ENCODE results near the gene DIS3L2.

DIS3L2 gene

DNA sequence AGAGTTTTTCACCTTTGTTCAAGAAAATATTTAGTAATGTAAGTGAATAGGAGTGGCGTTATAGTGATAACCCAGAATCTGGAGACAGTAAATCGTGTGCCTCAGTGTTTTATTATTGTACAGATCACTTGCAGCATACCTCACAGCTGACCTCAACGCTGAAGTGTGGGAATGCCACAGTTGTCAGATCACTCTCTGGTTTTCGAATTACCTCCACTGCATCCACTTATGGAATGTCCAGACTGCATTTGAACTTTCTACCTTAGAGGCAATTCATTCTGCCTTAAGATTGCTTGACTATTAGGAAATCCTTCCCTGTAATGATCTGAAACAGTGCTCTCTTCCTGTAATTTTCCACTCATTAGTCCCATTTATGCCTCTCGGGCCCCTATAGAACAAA lies 252.5 kb downstream of the DIS3L2 start:
- Mint-ChIP-seq H3K4me1 (ENCODE audit: low read depth) (peaks cover 30% of the 10 kb centered on the region), H3K4me3 (no peak overlapping the region), H3K36me3 (ENCODE audit: low read depth) (peaks cover 43% of the 10 kb centered on the region), H3K9me3 (no peaks in the 10 kb centered on the region), H3K27ac (no peak overlapping the region), H3K27me3 (no peaks in the 10 kb centered on the region)
- intact Hi-C loops (cut with micrococcal nuclease): no loop called here

DNA sequence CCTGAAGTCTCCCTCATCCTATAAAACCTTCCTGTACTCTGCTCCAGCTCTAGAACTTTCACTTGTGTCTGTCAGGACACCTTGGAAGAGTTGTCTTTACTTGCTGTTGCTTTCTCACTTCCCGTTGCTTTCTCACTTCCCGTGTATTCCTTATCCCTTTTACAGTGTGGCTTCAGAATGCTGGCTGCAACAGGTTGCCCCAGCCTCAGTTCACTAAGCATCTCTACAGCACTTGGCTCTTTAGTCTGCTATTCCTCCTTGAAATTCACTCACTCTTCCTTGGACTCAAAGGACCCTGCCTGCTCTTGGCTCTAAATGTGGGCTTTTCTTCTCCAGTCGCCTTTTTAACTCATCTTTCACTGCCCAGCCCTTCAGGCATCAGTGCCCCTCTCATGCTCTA lies 254.5 kb downstream of the DIS3L2 start:
- Mint-ChIP-seq H3K27me3 (no peaks in the 10 kb centered on the region), H3K36me3 (ENCODE audit: low read depth) (peaks cover 30% of the 10 kb centered on the region), H3K4me1 (ENCODE audit: low read depth) (peaks cover 26% of the 10 kb centered on the region), H3K27ac (no peak overlapping the region), H3K9me3 (no peaks in the 10 kb centered on the region), H3K4me3 (no peak overlapping the region)
- intact Hi-C loops (cut with micrococcal nuclease): no loop called here

DNA sequence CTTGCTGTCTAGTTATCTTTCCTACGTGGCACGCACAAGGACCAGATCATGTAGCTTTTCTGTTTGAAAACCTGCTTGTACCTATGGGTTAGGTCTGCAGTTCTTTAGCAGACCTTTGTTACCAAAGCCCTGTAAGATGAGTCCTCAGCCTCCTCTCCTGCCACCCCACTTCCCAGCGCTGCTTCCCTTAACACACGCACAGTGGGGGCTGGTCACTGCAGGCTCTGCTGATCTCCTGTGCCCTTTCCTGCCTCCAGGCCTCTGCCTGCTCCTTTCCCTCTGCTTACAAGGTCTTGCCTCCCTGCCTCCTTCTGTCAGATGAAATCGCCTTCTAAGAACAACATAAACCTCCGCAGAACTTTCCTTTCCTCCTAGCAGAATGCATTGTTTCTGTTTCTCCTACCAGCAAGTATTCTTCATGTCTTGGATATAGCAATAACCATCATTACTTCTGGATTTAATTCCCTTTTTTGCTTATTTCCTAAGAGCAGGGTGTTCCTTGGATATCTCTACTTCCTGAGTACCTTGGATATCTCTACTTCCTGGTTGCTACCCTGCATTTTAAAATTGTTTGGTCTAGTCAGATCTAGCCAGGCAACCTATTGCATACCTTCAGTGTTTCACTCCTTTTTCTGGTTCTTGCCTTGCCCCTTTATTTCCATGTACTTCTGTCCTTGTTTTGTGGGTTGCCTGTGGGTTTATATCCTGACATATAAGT lies 257.4 kb downstream of the DIS3L2 start:
- Mint-ChIP-seq H3K4me1 (ENCODE audit: low read depth) (peaks cover 14% of the 10 kb centered on the region), H3K27me3 (no peaks in the 10 kb centered on the region), H3K27ac (no peak overlapping the region), H3K36me3 (ENCODE audit: low read depth) (peaks cover 23% of the 10 kb centered on the region), H3K9me3 (no peaks in the 10 kb centered on the region), H3K4me3 (no peak overlapping the region)
- intact Hi-C loops (cut with micrococcal nuclease): no loop called here

DNA sequence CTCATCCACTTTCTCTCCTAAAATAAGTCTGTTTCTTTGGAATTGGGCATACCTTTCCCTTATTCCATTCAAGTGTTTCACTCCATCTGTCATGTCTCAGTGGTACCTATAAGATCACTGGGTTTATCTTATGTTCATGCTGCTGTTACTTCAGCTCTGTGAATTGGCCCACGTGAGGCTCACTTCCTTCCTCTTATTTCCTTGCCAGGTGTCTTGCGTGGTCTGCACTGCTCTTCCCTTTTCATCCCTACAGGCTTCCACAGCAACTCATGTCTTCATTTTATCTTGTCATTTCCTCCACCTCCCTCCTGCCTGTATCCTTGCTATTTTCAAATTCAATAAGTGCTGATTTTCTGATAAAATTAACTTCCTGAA lies 258.0 kb downstream of the DIS3L2 start:
- Mint-ChIP-seq H3K4me3 (no peak overlapping the region), H3K9me3 (no peaks in the 10 kb centered on the region), H3K27me3 (no peaks in the 10 kb centered on the region), H3K36me3 (ENCODE audit: low read depth) (peaks cover 23% of the 10 kb centered on the region), H3K4me1 (ENCODE audit: low read depth) (peaks cover 14% of the 10 kb centered on the region), H3K27ac (no peak overlapping the region)
- intact Hi-C loops (cut with micrococcal nuclease): no loop called here

DNA sequence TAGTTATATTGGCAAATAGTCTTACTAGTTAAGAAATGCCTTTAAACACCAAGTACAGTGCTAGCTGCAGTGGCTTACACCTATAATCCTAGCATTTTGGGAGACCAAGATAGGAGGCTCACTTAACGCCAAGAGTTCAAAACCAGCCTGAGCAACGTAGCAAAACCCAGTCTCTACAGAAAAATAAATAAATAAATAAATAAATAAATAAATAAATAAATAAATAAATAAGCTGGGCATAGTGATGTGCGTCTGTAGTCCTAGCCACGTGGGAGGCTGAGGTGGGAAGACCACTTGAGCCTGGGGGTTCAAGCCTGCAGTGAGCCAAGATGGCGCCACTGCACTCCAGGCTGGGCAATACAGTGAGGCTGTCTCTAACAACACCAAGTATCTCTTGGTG lies 258.4 kb downstream of the DIS3L2 start:
- Mint-ChIP-seq H3K4me1 (ENCODE audit: low read depth) (peaks cover 14% of the 10 kb centered on the region), H3K36me3 (ENCODE audit: low read depth) (peaks cover 23% of the 10 kb centered on the region), H3K9me3 (no peaks in the 10 kb centered on the region), H3K27ac (no peak overlapping the region), H3K4me3 (no peak overlapping the region), H3K27me3 (no peaks in the 10 kb centered on the region)
- intact Hi-C loops (cut with micrococcal nuclease): no loop called here

DNA sequence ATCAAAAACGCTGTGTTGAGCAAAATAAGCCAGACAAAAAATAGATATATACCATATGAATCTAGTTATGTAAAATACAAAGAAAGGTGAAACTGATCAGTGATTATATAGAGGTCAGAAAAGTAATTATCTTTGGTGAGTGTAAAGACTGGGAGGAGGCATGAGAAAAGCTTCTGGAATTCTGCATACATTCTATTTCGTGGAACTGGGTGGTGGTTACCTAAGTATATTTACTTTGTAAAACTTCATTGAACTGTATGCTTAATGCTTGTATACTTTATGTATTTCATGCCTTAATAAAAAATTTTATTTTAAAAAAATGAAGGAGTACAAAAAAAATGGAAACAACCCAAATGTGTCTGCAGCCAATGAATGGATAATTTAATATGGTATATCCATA lies 263.9 kb downstream of the DIS3L2 start:
- H3K4me3 Mint-ChIP-seq: no peak overlapping the region
- intact Hi-C loops (cut with micrococcal nuclease): no loop called here
- H3K4me1 Mint-ChIP-seq (ENCODE audit: low read depth): no peaks in the 10 kb centered on the region

DNA sequence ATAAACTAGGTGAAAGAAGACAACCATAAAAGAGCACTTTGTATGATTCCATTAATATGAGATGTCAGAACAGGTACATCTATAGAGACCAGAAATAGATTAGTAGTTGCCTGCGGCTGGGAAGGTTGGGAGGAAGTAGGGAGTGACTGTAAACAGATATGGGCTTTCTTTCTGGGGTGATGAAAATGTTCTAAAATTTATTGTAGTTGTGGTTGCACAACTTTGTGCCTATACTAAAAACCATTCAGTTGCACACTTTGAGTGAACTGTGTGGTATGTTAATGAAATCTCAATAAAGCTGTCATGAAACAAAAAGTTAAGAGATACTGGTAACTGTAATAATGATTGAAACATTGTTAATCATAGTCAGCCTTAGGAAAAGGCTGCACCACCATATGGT lies 264.4 kb downstream of the DIS3L2 start:
- Mint-ChIP-seq H3K27ac (no peak overlapping the region), H3K9me3 (no peaks in the 10 kb centered on the region), H3K36me3 (ENCODE audit: low read depth) (peaks cover 14% of the 10 kb centered on the region), H3K27me3 (no peaks in the 10 kb centered on the region), H3K4me3 (no peak overlapping the region), H3K4me1 (ENCODE audit: low read depth) (no peaks in the 10 kb centered on the region)
- intact Hi-C loops (cut with micrococcal nuclease): no loop called here

More for the DNA sequence above, 263.9 kb downstream of the DIS3L2 start:
- peaks cover 14% of the 10 kb centered on the region for H3K36me3 Mint-ChIP-seq (ENCODE audit: low read depth)
- no peaks in the 10 kb centered on the region for H3K9me3 Mint-ChIP-seq
- no peaks in the 10 kb centered on the region for H3K27me3 Mint-ChIP-seq
- no peak overlapping the region for H3K27ac Mint-ChIP-seq

DNA sequence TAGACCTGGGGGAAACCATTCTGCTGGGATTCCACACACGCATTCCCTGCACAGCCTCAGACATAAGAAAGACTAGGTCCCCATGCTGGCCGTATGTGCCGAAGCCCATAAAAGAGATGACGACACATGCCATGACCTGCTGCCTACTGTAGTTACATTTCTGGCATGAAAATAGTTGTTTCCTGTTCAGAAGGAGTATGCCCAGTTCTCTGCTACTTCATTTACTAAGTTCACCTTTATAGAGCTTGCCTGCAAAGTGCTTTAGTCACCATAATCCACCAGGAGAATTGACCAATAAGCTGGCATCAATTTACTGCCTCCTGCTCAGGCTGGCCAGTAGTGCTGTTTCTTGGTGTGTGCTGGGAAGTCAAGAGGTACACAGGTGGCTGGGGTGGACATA lies 266.8 kb downstream of the DIS3L2 start:
- H3K4me3 Mint-ChIP-seq: no peak overlapping the region
- H3K27me3 Mint-ChIP-seq: no peaks in the 10 kb centered on the region
- intact Hi-C loops (cut with micrococcal nuclease): no loop called here
- H3K9me3 Mint-ChIP-seq: no peaks in the 10 kb centered on the region
- no peaks in the 10 kb centered on the region for H3K4me1 Mint-ChIP-seq (ENCODE audit: low read depth)
- H3K36me3 Mint-ChIP-seq (ENCODE audit: low read depth): no peaks in the 10 kb centered on the region
- H3K27ac Mint-ChIP-seq: no peak overlapping the region

DNA sequence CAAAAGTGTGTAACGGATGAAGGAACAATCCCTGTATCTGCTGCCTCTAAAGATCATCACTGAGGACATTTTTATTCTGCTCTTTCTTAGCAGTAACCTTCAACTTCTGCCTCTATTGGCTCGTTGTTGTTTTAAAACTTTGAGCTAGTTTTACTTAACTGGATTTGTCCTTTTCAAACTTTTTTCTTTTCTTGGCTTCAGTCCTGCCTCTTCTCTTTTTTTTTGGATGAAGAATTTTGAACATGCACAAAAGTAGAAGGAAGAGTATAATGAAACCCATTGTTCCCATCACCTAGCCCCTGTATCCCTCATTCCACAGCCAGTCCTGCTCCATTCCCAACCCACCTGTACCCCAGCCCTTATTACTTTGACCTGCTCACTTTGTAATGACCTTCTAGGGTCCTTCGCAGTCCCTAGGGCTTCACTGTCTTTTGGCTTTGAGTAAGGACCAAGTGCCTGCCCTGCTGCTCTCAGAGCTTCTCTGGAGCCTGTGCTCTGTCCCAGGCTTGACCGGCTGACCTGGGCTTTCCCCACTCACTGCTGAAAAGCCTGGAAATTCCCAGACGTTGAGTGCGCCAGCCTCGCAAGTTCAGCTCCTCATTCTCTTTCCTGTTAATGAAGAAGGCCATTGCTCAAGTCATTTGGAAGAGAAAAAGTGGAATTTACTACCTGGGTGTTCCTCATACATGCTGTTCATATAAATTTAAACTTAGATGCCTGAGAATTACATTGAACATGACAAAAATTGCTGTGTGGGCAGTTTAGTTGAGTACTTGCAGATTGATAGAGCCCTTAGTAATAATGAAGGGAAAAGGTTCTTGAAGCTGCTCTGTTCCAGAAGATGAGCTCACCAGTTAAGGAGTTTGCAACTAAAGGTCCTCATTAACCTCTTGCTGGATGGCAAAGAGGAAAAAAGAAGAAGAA lies 267.7 kb downstream of the DIS3L2 start:
- no peak overlapping the region for H3K4me3 Mint-ChIP-seq
- H3K36me3 Mint-ChIP-seq (ENCODE audit: low read depth): no peaks in the 10 kb centered on the region
- H3K9me3 Mint-ChIP-seq: no peaks in the 10 kb centered on the region
- H3K27me3 Mint-ChIP-seq: no peaks in the 10 kb centered on the region
- H3K27ac Mint-ChIP-seq: no peak overlapping the region
- intact Hi-C loops (cut with micrococcal nuclease): no loop called here
- no peaks in the 10 kb centered on the region for H3K4me1 Mint-ChIP-seq (ENCODE audit: low read depth)

DNA sequence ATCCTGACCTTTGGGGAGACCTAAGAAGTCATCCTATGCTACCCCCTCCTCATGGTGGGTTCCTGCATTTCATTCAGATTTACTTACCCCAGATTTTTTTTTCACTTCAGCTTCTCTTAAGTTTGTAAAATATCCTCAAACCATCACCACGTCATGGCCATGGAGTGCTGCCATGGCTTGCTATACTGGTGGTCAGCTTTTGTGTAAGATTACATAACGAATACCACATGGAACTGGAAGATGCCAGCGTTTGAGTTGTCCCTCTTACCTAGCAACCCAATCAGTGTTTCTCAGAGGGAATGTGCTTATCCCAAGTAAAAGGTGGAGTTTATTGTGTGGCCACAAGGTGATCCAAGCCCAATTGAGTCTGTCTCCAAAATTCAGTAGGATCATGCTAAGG lies 268.4 kb downstream of the DIS3L2 start:
- intact Hi-C loops (cut with micrococcal nuclease): no loop called here
- H3K9me3 Mint-ChIP-seq: no peaks in the 10 kb centered on the region
- H3K4me3 Mint-ChIP-seq: no peak overlapping the region
- H3K36me3 Mint-ChIP-seq (ENCODE audit: low read depth): no peaks in the 10 kb centered on the region
- no peaks in the 10 kb centered on the region for H3K27me3 Mint-ChIP-seq
- no peak overlapping the region for H3K27ac Mint-ChIP-seq
- no peaks in the 10 kb centered on the region for H3K4me1 Mint-ChIP-seq (ENCODE audit: low read depth)

DNA sequence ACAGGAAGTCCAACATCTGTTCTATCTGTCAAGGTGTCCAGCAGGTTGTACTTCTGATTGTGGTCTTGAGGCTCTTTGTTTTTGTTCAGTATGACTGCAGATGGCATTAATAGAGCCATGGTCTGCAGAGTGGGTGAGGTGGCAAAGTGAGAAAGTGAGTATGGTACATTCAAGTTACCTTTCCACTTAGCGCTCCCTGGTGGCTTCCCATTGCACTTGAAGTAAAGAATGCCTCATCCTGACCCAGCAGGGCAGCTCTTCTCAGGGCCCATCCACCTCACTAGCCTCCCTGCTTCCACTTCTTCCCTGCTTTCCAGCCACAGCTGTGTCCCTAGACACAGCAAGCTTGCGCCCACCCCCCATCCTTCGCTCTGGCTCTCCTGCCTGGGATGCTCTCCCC lies 269.0 kb downstream of the DIS3L2 start:
- Mint-ChIP-seq H3K36me3 (ENCODE audit: low read depth) (no peaks in the 10 kb centered on the region), H3K4me3 (no peak overlapping the region), H3K27me3 (no peaks in the 10 kb centered on the region), H3K9me3 (no peaks in the 10 kb centered on the region), H3K27ac (no peak overlapping the region), H3K4me1 (ENCODE audit: low read depth) (no peaks in the 10 kb centered on the region)
- intact Hi-C loops (cut with micrococcal nuclease): no loop called here

DNA sequence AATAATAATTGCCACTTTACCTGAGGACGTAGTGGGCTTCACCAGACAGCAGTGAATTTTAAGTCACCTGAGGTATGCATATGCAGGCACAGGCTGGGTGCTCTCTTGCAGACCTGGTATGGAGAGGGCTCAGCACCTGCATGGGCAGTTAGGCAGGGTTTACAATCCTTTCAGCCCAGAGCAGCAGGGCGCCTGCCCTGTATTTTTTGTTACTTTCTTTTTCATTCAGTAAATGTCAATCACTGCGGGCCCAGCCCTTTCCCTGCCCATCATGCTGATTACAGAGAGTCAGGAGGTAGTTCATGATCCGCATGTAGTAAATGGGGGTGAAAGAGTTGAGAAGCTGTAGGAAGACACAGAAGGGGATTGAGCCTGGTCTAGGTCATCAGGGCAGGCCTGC lies 270.0 kb downstream of the DIS3L2 start:
- Mint-ChIP-seq H3K4me1 (ENCODE audit: low read depth) (no peaks in the 10 kb centered on the region), H3K27ac (no peak overlapping the region)
- intact Hi-C loops (cut with micrococcal nuclease): no loop called here

DNA sequence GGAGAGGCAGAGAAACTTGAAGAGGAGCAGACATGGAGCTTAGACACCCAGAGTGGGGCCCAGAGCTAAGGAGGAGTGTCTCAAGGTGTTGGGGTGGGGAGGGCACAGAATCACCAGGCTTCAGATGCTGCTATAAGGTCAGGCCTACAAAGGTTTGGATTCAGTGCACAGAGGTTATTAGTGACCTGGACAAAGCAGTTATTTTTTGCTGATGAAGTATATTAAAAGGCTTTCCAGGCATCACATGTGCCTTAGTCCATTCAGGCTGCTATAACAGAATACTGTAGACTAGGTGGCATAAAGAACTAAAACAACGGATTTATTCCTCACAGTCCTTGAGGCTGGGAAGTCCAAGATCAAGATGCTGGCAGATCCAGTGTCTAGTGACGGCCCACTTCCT lies 271.4 kb downstream of the DIS3L2 start:
- peaks cover 3% of the 10 kb centered on the region for H3K4me1 Mint-ChIP-seq (ENCODE audit: low read depth)
- H3K9me3 Mint-ChIP-seq: no peaks in the 10 kb centered on the region
- no peak overlapping the region for H3K27ac Mint-ChIP-seq
- H3K4me3 Mint-ChIP-seq: no peak overlapping the region
- no peaks in the 10 kb centered on the region for H3K27me3 Mint-ChIP-seq
- intact Hi-C loops (cut with micrococcal nuclease): no loop called here
- H3K36me3 Mint-ChIP-seq (ENCODE audit: low read depth): no peaks in the 10 kb centered on the region

More for the DNA sequence above, 270.0 kb downstream of the DIS3L2 start:
- H3K27me3 Mint-ChIP-seq: no peaks in the 10 kb centered on the region
- H3K9me3 Mint-ChIP-seq: no peaks in the 10 kb centered on the region
- no peak overlapping the region for H3K4me3 Mint-ChIP-seq
- no peaks in the 10 kb centered on the region for H3K36me3 Mint-ChIP-seq (ENCODE audit: low read depth)

DNA sequence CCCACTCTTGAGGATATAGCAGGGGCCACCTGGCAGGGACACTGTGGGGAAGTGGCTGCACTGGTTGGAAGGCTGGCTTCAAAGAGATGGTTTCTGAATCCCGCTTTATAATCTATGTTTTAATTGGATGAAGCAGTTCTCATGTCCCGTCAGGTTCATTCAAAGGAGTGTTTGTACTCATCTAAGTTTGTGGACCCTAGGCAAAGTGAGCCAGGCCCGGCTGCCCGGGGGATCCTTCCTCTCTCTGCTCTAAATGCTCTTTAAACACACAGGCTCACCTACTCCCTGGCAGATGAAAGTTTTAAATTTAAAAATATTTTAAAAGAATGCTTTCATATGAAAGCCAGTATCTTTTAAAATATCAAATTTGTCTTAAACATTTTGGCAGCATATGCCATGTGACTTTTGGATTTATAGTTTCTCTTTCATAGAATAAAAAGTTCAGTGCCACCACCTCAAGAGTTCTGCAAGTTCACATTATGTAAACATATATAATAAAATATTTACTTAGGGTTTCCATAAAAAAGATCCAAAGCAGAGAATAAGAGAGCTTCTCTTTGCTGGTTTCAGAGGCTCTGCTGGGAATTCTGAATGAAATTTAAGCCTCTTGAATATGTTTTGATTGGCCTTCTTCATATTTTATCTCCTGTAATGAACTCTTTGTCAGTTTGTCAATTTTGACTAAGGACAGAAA lies 273.6 kb downstream of the DIS3L2 start:
- Mint-ChIP-seq H3K4me1 (ENCODE audit: low read depth) (peaks cover 5% of the 10 kb centered on the region), H3K27me3 (no peaks in the 10 kb centered on the region), H3K27ac (no peak overlapping the region), H3K36me3 (ENCODE audit: low read depth) (peaks cover 17% of the 10 kb centered on the region), H3K9me3 (no peaks in the 10 kb centered on the region), H3K4me3 (no peak overlapping the region)
- intact Hi-C loops (cut with micrococcal nuclease): no loop called here
